ENCODE results near the gene ZFP64.

ZFP64 gene

DNA sequence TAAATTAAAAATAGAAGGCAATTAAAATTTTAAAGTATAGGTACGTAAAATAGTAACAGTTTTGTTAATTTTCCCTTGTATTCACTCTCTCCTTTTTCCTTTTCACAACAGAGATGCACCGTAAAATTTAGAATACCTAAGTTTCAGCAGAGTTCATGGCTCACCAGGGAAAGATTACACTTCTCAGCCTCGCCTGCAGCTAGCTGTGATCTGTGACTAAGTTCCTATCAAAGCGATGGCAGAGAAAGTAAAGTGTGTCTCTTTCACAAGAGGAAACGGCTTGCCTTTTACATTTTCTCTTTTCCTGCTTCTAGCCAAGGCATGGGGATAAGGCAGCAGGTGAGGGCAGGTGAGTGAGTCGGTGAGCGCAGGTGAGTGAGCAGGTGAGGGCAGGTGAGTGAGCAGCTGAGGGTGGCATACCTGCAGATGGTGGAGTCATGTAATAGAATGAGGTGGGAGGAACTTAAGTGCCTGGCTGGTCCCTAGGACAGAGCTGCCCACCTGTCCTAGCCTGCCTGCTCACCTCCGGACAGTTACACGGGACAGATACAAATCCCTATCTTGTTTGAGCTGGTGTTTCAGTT lies 30.9 kb downstream of the ZFP64 start:
- peaks cover 0 to 2% of the 10 kb centered on the region in 2 donors for H3K9me3 ChIP-seq (ENCODE audit: control insufficient read depth in 2 of 2, low read length in 2 of 2)
- no peaks in the 10 kb centered on the region for H3K4me1 ChIP-seq (ENCODE audit: control insufficient read depth in 2 of 2, insufficient read depth in 2 of 2, low read length in 2 of 2)
- no peaks in the 10 kb centered on the region for H3K27me3 ChIP-seq (ENCODE audit: control insufficient read depth in 2 of 2, insufficient read depth in 2 of 2, low read length in 2 of 2)
- no peak overlapping the region for H3K4me3 ChIP-seq (ENCODE audit: low read length in 2 of 2)
- H3K9ac ChIP-seq (ENCODE audit: low read depth in 1 of 2, low read length in 2 of 2): no peak overlapping the region
- no peak overlapping the region for H3K27ac ChIP-seq (ENCODE audit: low read depth in 2 of 2, low read length in 2 of 2)
- H3K36me3 ChIP-seq (ENCODE audit: control insufficient read depth in 2 of 2, insufficient read depth in 2 of 2, low read length in 2 of 2): peaks cover 48 to 65% of the 10 kb centered on the region in 2 donors

DNA sequence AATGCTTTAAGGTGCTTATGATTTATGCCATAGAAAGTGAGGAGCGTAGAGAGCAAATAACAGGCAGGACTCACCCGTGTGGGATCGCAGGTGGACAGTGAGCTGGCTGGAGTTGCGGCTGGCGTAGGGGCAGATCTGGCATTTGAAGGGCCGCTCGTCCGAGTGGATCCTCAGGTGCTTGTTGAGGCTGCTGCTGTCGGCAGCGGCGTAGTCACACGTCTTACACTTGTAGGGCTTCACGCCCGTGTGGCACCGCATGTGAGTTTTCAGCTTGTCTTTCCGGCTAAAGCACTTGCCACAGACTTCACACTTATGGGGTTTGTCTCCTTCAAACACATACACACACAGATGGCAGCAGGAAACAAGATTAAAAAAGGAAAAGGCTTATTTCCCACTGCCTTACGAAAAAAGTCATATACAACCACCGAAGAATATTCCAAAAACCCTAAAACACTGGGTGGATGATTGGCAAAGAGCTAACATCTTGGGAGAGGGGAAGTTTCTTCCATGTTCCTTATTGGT lies 31.5 kb downstream of the ZFP64 start:
- H3K4me1 ChIP-seq (ENCODE audit: control insufficient read depth in 2 of 2, insufficient read depth in 2 of 2, low read length in 2 of 2): no peaks in the 10 kb centered on the region
- H3K27ac ChIP-seq (ENCODE audit: low read depth in 2 of 2, low read length in 2 of 2): no peak overlapping the region
- H3K9me3 ChIP-seq (ENCODE audit: control insufficient read depth in 2 of 2, low read length in 2 of 2): peaks cover 0 to 2% of the 10 kb centered on the region in 2 donors
- no peaks in the 10 kb centered on the region for H3K27me3 ChIP-seq (ENCODE audit: control insufficient read depth in 2 of 2, insufficient read depth in 2 of 2, low read length in 2 of 2)
- H3K4me3 ChIP-seq (ENCODE audit: low read length in 2 of 2): no peak overlapping the region
- H3K36me3 ChIP-seq (ENCODE audit: control insufficient read depth in 2 of 2, insufficient read depth in 2 of 2, low read length in 2 of 2): peaks cover 45 to 62% of the 10 kb centered on the region in 2 donors
- H3K9ac ChIP-seq (ENCODE audit: low read depth in 1 of 2, low read length in 2 of 2): no peak overlapping the region

DNA sequence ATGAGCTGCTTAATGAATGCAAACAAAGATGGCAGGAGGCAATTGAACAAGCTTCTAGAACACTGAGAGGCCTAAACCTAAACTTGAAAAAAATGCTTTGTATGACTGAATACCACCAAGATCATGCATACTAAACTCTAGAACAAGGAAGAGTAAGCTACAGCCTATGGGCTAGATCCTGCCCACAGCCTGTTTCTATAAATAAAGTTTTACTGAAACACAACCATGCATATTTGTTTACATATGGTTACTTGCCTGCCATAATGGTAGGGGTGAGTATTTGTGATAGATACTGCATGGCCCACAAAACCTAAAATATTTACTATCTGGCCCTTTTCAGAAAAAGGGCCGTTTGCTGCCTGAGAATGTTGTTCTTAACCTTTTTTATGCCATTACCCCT lies 37.0 kb downstream of the ZFP64 start:
- Histone ChIP-seq H3K9ac (ENCODE audit: low read depth in 1 of 2, low read length in 2 of 2) (no peak overlapping the region), H3K9me3 (ENCODE audit: control insufficient read depth in 2 of 2, low read length in 2 of 2) (peaks cover 0 to 2% of the 10 kb centered on the region in 2 donors), H3K36me3 (ENCODE audit: control insufficient read depth in 2 of 2, insufficient read depth in 2 of 2, low read length in 2 of 2) (peaks cover 36 to 43% of the 10 kb centered on the region in 2 donors)

DNA sequence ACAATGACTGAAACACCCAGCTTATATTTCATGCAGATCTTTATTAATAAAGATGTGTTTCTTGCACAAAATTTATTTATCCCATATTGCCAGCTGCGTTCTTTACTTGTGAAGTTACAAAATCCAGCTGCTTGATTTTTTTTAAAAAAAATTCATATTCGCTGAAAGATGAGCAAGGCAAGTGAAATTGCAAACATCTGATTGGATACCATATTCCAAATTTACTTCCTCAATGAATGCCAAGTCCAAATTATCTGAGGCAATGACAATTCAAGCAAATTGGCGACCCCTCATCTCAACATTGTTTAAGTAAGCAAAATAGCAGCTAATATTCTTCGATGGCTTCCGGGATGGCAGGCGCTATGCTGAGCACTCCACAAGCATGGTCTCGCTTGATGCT lies 37.7 kb downstream of the ZFP64 start:
- no peaks in the 10 kb centered on the region for H3K4me1 ChIP-seq (ENCODE audit: control insufficient read depth in 2 of 2, insufficient read depth in 2 of 2, low read length in 2 of 2)
- no peak overlapping the region for H3K9ac ChIP-seq (ENCODE audit: low read depth in 1 of 2, low read length in 2 of 2)
- peaks cover 0 to 2% of the 10 kb centered on the region in 2 donors for H3K9me3 ChIP-seq (ENCODE audit: control insufficient read depth in 2 of 2, low read length in 2 of 2)
- no peak overlapping the region for H3K4me3 ChIP-seq (ENCODE audit: low read length in 2 of 2)
- no peaks in the 10 kb centered on the region for H3K27me3 ChIP-seq (ENCODE audit: control insufficient read depth in 2 of 2, insufficient read depth in 2 of 2, low read length in 2 of 2)
- no peak overlapping the region for H3K27ac ChIP-seq (ENCODE audit: low read depth in 2 of 2, low read length in 2 of 2)
- peaks cover 30 to 39% of the 10 kb centered on the region in 2 donors for H3K36me3 ChIP-seq (ENCODE audit: control insufficient read depth in 2 of 2, insufficient read depth in 2 of 2, low read length in 2 of 2)

More for the DNA sequence above, 37.0 kb downstream of the ZFP64 start:
- H3K27ac ChIP-seq (ENCODE audit: low read depth in 2 of 2, low read length in 2 of 2): no peak overlapping the region
- no peaks in the 10 kb centered on the region for H3K4me1 ChIP-seq (ENCODE audit: control insufficient read depth in 2 of 2, insufficient read depth in 2 of 2, low read length in 2 of 2)
- no peak overlapping the region for H3K4me3 ChIP-seq (ENCODE audit: low read length in 2 of 2)
- H3K27me3 ChIP-seq (ENCODE audit: control insufficient read depth in 2 of 2, insufficient read depth in 2 of 2, low read length in 2 of 2): no peaks in the 10 kb centered on the region

DNA sequence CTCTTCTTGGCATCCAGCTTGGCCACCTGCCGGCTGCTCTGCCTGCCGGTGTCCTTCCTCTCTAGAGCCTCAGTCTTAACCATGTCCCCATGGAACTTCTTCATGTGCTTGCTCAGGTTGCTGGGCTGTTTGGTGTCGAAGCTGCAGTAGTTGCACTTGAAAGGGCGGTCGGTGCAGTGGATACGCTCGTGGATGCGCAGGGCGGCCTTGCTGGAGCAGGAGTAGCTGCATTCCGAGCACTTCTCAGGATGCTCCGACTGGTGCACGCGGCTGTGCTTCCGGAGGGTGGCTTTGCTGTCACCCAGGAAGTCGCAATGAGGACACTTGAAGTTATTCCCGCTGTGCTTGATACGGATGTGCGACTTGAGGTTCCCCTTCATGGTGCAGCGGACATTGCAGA lies 38.7 kb downstream of the ZFP64 start:
- no peak overlapping the region for H3K4me3 ChIP-seq (ENCODE audit: low read length in 2 of 2)
- no peak overlapping the region for H3K27ac ChIP-seq (ENCODE audit: low read depth in 2 of 2, low read length in 2 of 2)
- peaks cover 23 to 31% of the 10 kb centered on the region in 2 donors for H3K36me3 ChIP-seq (ENCODE audit: control insufficient read depth in 2 of 2, insufficient read depth in 2 of 2, low read length in 2 of 2)
- H3K9ac ChIP-seq (ENCODE audit: low read depth in 1 of 2, low read length in 2 of 2): no peak overlapping the region
- H3K27me3 ChIP-seq (ENCODE audit: control insufficient read depth in 2 of 2, insufficient read depth in 2 of 2, low read length in 2 of 2): no peaks in the 10 kb centered on the region
- H3K4me1 ChIP-seq (ENCODE audit: control insufficient read depth in 2 of 2, insufficient read depth in 2 of 2, low read length in 2 of 2): no peaks in the 10 kb centered on the region
- H3K9me3 ChIP-seq (ENCODE audit: control insufficient read depth in 2 of 2, low read length in 2 of 2): no peaks in the 10 kb centered on the region

DNA sequence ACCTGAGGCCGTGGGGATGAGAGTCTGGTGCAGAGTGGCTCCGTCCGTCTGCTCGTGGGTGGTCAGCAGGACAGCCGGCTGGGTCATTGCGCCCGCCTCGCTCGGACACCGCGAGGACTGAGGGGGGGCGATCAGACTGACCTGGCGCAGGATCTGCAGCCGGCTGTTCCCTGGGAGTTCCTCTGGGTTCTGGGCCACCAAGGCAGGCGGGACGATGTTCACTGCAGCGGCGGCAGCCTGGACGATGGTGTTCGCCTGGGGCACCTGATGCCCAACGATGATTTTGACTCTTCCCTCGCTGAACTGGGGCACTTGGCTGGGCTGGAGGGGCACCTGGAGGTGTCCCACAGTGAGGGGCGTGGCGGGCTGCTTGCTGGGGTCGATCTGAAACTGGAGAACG lies 39.2 kb downstream of the ZFP64 start:
- H3K27me3 ChIP-seq (ENCODE audit: control insufficient read depth in 2 of 2, insufficient read depth in 2 of 2, low read length in 2 of 2): no peaks in the 10 kb centered on the region
- H3K9me3 ChIP-seq (ENCODE audit: control insufficient read depth in 2 of 2, low read length in 2 of 2): no peaks in the 10 kb centered on the region
- H3K4me1 ChIP-seq (ENCODE audit: control insufficient read depth in 2 of 2, insufficient read depth in 2 of 2, low read length in 2 of 2): no peaks in the 10 kb centered on the region
- H3K9ac ChIP-seq (ENCODE audit: low read depth in 1 of 2, low read length in 2 of 2): no peak overlapping the region
- H3K27ac ChIP-seq (ENCODE audit: low read depth in 2 of 2, low read length in 2 of 2): no peak overlapping the region
- H3K36me3 ChIP-seq (ENCODE audit: control insufficient read depth in 2 of 2, insufficient read depth in 2 of 2, low read length in 2 of 2): peaks cover 23 to 29% of the 10 kb centered on the region in 2 donors
- H3K4me3 ChIP-seq (ENCODE audit: low read length in 2 of 2): no peak overlapping the region

DNA sequence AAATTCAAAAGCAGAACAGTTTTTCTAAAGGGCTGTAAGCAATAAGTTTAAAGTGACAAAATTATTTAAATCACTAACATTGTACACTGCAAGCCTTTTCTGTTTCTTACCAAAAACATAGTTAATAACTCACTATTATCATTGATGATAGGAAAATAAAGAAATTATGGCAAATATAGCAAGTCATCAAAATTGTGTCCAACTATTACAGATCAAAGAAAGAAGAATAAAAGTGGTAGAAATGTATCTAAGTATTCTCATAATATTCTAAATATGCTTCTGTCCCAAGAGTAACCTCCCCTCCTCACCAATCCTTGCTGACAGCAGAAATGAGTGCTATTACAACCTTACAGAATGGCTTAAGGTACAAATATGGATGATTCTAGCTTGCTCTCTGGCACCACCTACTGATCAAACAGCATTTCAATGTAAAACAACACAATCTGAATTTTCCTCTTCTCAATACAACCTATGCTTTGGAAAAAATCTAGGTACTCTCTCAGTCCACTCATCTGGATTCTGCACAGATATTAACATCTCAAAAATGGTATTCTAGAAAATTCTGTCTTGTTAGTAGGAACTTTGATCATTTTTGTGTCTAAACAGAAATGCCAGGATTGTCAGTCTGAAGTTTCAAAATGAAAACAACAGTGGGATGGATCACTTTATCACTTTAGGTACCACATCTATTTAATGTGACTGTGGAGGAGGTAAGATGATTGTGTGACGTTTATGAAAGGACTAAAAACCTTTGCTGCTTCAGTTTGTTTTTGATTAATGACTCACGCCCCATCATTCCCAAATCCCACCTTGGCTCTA lies 40.9 kb downstream of the ZFP64 start:
- no peak overlapping the region for H3K27ac ChIP-seq (ENCODE audit: low read depth in 2 of 2, low read length in 2 of 2)
- H3K4me1 ChIP-seq (ENCODE audit: control insufficient read depth in 2 of 2, insufficient read depth in 2 of 2, low read length in 2 of 2): no peaks in the 10 kb centered on the region
- H3K27me3 ChIP-seq (ENCODE audit: control insufficient read depth in 2 of 2, insufficient read depth in 2 of 2, low read length in 2 of 2): no peaks in the 10 kb centered on the region
- no peak overlapping the region for H3K4me3 ChIP-seq (ENCODE audit: low read length in 2 of 2)
- H3K9ac ChIP-seq (ENCODE audit: low read depth in 1 of 2, low read length in 2 of 2): no peak overlapping the region
- H3K36me3 ChIP-seq (ENCODE audit: control insufficient read depth in 2 of 2, insufficient read depth in 2 of 2, low read length in 2 of 2): peaks cover 13 to 18% of the 10 kb centered on the region in 2 donors
- no peaks in the 10 kb centered on the region for H3K9me3 ChIP-seq (ENCODE audit: control insufficient read depth in 2 of 2, low read length in 2 of 2)

DNA sequence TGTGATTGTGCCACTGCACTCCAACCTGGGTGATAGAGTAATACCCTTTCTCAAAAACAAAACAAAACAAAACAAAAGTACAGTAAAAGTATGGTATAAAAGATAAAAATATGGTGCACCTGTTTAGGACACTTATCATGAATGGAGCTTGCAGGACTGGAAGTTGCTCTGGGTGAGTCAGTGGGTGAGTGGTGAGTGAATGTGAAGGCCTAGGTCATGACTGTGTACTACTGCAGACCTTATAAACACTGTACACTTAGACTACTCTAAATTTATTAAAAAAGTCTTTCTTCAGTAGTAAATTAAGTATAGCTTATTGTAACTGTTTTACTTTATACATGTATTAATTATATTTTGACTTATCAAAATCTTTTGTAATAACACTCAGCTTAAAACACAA lies 46.0 kb downstream of the ZFP64 start:
- Histone ChIP-seq H3K27ac (ENCODE audit: low read depth in 2 of 2, low read length in 2 of 2) (no peak overlapping the region), H3K4me3 (ENCODE audit: low read length in 2 of 2) (no peak overlapping the region), H3K4me1 (ENCODE audit: control insufficient read depth in 2 of 2, insufficient read depth in 2 of 2, low read length in 2 of 2) (peaks cover 0 to 3% of the 10 kb centered on the region in 2 donors), H3K27me3 (ENCODE audit: control insufficient read depth in 2 of 2, insufficient read depth in 2 of 2, low read length in 2 of 2) (no peaks in the 10 kb centered on the region), H3K9ac (ENCODE audit: low read depth in 1 of 2, low read length in 2 of 2) (no peak overlapping the region), H3K9me3 (ENCODE audit: control insufficient read depth in 2 of 2, low read length in 2 of 2) (no peaks in the 10 kb centered on the region), H3K36me3 (ENCODE audit: control insufficient read depth in 2 of 2, insufficient read depth in 2 of 2, low read length in 2 of 2) (peaks cover 0 to 2% of the 10 kb centered on the region in 2 donors)

DNA sequence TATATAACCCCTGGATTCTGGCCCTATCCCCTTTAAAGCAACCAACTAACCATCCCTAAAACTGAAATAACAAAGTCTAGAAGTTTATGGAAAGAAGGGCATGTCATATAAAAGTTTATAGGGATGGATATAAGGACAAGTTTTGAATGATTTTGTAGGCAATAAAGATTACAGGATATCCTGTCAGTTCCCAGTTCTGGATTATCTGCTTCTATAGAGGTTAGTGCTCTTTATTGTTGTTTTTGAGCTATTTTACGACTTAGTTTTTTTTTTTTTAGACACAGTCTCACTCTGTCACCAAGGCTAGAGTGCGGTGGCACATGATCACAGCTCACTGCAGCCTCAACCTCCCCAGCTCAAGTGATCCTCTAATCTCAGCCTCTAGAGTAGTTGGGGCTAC lies 48.3 kb downstream of the ZFP64 start:
- H3K9me3 ChIP-seq (ENCODE audit: control insufficient read depth in 2 of 2, low read length in 2 of 2): no peaks in the 10 kb centered on the region
- H3K4me3 ChIP-seq (ENCODE audit: low read length in 2 of 2): no peak overlapping the region
- no peaks in the 10 kb centered on the region for H3K27me3 ChIP-seq (ENCODE audit: control insufficient read depth in 2 of 2, insufficient read depth in 2 of 2, low read length in 2 of 2)
- no peak overlapping the region for H3K9ac ChIP-seq (ENCODE audit: low read depth in 1 of 2, low read length in 2 of 2)
- H3K4me1 ChIP-seq (ENCODE audit: control insufficient read depth in 2 of 2, insufficient read depth in 2 of 2, low read length in 2 of 2): peaks cover 0 to 3% of the 10 kb centered on the region in 2 donors
- peaks cover 0 to 2% of the 10 kb centered on the region in 2 donors for H3K36me3 ChIP-seq (ENCODE audit: control insufficient read depth in 2 of 2, insufficient read depth in 2 of 2, low read length in 2 of 2)
- H3K27ac ChIP-seq (ENCODE audit: low read depth in 2 of 2, low read length in 2 of 2): no peak overlapping the region

DNA sequence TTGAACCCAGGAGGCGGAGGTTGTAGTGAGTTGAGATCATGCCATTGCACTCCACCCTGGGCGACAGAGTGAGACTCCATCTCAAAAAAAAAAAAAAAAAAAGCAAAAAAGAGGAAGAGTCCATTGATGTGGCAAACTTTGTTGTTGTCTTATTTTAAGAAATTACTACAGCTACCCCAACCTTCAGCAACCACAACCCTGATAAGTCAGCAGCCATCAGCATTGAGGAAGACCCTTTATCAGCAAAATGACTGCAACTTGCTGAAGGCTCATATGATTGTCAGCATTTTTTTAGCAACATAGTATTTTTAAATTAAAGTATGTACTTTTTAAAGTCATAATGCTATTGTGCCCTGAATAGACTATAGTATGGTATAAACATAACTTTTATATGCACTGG lies 48.8 kb downstream of the ZFP64 start:
- Histone ChIP-seq H3K36me3 (ENCODE audit: control insufficient read depth in 2 of 2, insufficient read depth in 2 of 2, low read length in 2 of 2) (peaks cover 0 to 2% of the 10 kb centered on the region in 2 donors), H3K27me3 (ENCODE audit: control insufficient read depth in 2 of 2, insufficient read depth in 2 of 2, low read length in 2 of 2) (no peaks in the 10 kb centered on the region), H3K27ac (ENCODE audit: low read depth in 2 of 2, low read length in 2 of 2) (no peak overlapping the region), H3K9me3 (ENCODE audit: control insufficient read depth in 2 of 2, low read length in 2 of 2) (no peaks in the 10 kb centered on the region), H3K9ac (ENCODE audit: low read depth in 1 of 2, low read length in 2 of 2) (no peak overlapping the region), H3K4me3 (ENCODE audit: low read length in 2 of 2) (no peak overlapping the region), H3K4me1 (ENCODE audit: control insufficient read depth in 2 of 2, insufficient read depth in 2 of 2, low read length in 2 of 2) (peaks cover 0 to 3% of the 10 kb centered on the region in 2 donors)
